Natural killer cell treated with Interleukin-12 subunit alpha and Interleukin-12 subunit beta and Interleukin-15 and Interleukin-18, amount 100 ng/mL, for 72 hours (primary cell): ENCODE data around the gene GBP5. TPM values are rescaled to one million over a fixed set of nuclear protein-coding genes. Genes with fewer than 3 reads are reported as not detected.
A peak's percentile ranks its signal among the peaks of the same experiment; 100 is the strongest.
"Not testable (repeated sequence)": the region's sequence is repeated elsewhere in the genome, so short reads cannot be mapped to it uniquely, and the experiment has no call there.

Experiments
- ATAC-seq, 2 donors: fragments of 150-1000 bp; cut with Tn5 transposase in 1 of 2; sonication (Bioruptor Pico), chemical (Tn5 transposase) in 1 of 2; 2 replicates each; pipeline ENCODE4 v1.10.0; 2021
- DNase-seq: peaks from one replicate; pipeline ENCODE4 v3.0.0; 2022; ENCODE audit warnings: low spot score
- H3K27ac Mint-ChIP-seq, 2 donors: 1 replicate in 1 of 2; 2 replicates in 1 of 2; pipeline ENCODE4 v1.8.0; 2022; ENCODE audit warnings: mixed read lengths in 2 of 2, mild to moderate bottlenecking in 1 of 2, moderate library complexity in 1 of 2
- H3K27me3 Mint-ChIP-seq, 2 donors: 1 replicate in 1 of 2; 2 replicates in 1 of 2; pipeline ENCODE4 v1.8.0; 2022; ENCODE audit warnings: mixed read lengths in 2 of 2
- H3K36me3 Mint-ChIP-seq: one replicate; pipeline ENCODE4 v1.8.0; 2022; ENCODE audit warnings: mixed read lengths
- H3K4me1 Mint-ChIP-seq, 2 donors: 1 replicate in 1 of 2; 2 replicates in 1 of 2; pipeline ENCODE4 v1.8.0; 2022; ENCODE audit warnings: low read depth in 2 of 2, mixed read lengths in 2 of 2, mild to moderate bottlenecking in 1 of 2
- H3K4me3 Mint-ChIP-seq: one replicate; pipeline ENCODE4 v1.8.0; 2022; ENCODE audit warnings: mixed read lengths
- H3K9me3 Mint-ChIP-seq: 2 replicates; pipeline ENCODE4 v1.8.0; 2022; ENCODE audit warnings: mixed read lengths
- total RNA-seq, 2 donors: library from RNA; stranded (reverse); gene quantifications; one replicate each; pipeline ENCODE4 v1.2.3, GENCODE V29; 2022

Gene GBP5
- total RNA-seq, 2 donors from 2014 or later = 305 to 573 TPM

DNA sequence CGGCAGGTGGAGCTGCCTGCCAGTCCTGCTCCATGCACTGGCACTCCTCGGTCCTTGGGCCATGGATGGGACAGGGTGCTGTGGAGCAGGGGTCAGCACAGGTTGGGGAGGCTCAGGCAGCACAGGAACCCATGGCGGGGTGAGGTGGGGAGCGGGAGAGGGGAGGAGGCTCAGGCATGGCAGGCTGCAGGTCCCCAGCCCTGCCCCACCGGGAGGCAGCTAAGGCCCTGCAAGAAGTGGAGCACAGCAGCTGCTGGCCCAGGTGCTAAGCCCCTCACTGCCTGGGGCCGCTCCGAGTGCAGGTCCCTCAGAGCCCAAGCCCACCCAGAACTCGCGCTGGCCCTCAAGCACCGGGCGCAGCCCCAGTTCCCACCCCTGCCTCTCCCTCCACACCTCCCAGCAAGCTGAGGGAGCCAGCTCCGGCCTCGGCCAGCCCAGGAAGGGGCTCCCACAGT, 691 bp upstream of the GBP5 start:
- H3K36me3 Mint-ChIP-seq = peaks cover 50% of the 10 kb centered on the region
- ATAC-seq (no peak), DNase-seq (no peak)
- H3K9me3 Mint-ChIP-seq = peaks cover 3% of the 10 kb centered on the region
- H3K4me3 Mint-ChIP-seq = peak overlapping the region; percentile 100
- peak overlapping the region; percentile 99 to 100 for H3K27ac Mint-ChIP-seq
- peaks cover 59 to 66% of the 10 kb centered on the region in 2 donors for H3K4me1 Mint-ChIP-seq
- H3K27me3 Mint-ChIP-seq = no peaks in the 10 kb centered on the region

DNA sequence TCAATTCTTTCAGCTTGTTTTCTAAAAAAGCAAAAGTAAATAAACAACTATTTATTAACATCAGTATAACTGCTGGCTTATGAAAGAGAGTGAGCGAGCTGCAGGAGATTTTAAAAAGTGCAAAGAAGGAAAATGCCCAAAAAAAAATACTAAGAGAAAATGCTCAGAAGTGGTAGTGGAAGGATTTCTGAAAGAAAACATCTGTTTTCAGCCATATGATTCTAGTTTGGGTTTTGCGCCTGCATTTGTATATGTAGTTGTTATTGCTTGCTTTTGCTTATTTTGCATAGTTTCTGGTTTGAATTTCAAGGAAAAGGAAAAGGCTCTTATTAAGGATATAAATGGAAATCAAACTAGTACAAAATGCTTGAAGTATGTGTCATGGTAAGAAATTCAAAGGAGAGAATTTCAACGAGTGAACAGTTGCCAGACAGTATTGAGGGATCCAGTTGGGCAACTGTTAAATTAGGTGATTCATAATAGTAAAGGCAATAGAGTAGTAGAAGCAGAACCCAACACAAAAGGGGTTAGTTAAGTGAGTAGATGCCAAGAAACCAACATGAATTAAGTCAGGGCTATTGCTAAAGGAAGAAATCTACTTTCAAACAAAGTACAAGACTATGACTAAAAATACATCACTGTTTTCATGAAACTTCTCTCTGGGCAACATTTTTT, 1.2 kb downstream of the GBP5 start:
- H3K4me3 Mint-ChIP-seq = peak overlapping the region; percentile 100
- DNase-seq = no peak
- H3K36me3 Mint-ChIP-seq = peaks cover 67% of the 10 kb centered on the region
- peak in 1 of 2 donors; percentile 50 for ATAC-seq
- peaks cover 3% of the 10 kb centered on the region for H3K9me3 Mint-ChIP-seq
- peak overlapping the region; percentile 99 to 100 for H3K27ac Mint-ChIP-seq
- no peaks in the 10 kb centered on the region for H3K27me3 Mint-ChIP-seq
- H3K4me1 Mint-ChIP-seq = peaks cover 54 to 66% of the 10 kb centered on the region in 2 donors

DNA sequence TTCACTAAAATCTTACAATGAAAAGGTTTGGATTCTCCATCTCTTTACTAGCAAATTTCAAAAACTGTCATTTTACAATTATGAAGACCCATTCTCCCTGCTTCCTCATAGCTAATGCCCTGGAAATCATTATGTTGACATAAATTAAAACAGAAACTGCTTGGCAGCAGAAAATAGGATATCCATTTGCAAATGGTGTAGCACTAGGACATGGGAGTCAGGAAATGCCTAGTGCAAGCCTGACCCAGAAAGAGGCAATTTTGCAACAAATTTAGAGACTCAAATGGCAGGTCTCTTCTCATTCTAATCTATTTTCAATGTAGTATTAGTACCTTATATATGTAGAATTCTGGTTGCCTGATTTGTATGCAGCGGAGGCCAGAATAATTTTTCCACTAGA, 2.2 kb downstream of the GBP5 start:
- DNase-seq (no peak), ATAC-seq (no peak)
- H3K4me1 Mint-ChIP-seq = peaks cover 47 to 65% of the 10 kb centered on the region in 2 donors
- H3K4me3 Mint-ChIP-seq = peak overlapping the region; percentile 100
- peak overlapping the region; percentile 99 to 100 for H3K27ac Mint-ChIP-seq
- peaks cover 76% of the 10 kb centered on the region for H3K36me3 Mint-ChIP-seq
- no peaks in the 10 kb centered on the region for H3K27me3 Mint-ChIP-seq
- H3K9me3 Mint-ChIP-seq = peaks cover 3% of the 10 kb centered on the region

DNA sequence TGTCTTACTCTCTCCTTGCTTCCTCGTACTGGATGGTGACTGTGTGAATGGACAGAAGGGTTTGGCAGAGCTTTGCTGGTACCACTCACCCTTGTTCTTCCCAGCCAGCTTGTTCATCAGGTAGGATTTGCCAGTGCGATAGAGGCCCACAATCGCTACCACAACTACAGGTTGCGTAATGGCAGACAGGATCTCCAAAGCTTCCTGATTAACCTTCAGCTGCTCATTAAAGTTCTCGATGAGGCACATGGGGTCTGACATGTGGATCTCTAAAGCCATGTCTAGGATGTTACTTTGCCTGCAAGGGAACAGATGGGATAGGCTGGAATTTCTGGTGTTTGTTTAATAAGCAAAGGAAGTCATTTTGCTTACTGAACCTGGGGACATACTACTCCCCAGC, 3.4 kb downstream of the GBP5 start:
- Mint-ChIP-seq H3K27ac (peak overlapping the region; percentile 99 to 100), H3K27me3 (no peaks in the 10 kb centered on the region), H3K4me1 (peaks cover 42 to 60% of the 10 kb centered on the region in 2 donors), H3K4me3 (peak overlapping the region; percentile 100), H3K9me3 (peaks cover 3% of the 10 kb centered on the region), H3K36me3 (peaks cover 83% of the 10 kb centered on the region)
- ATAC-seq = no peak
- DNase-seq = no peak

DNA sequence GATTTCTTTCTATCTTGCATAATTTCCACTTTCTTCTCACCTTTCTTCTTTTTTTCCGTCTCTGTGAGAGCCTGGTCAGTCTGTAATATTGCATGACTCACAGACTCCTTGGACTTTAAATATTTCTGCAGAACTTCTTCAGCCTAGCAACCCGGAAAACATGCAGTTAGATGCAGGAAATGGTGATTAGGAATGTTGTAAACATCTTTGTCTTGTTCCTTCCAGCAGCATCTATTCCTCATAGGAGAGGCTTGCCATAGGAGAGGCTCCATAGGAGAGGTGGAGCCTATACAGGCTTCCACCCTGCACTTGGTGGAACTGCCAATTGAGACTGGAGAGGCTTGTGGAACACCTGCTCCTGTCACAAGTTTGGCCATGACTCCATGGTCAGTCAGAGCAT, 10.0 kb downstream of the GBP5 start:
- Mint-ChIP-seq H3K27ac (peak overlapping the region; percentile 82 to 95), H3K4me1 (peaks cover 60 to 81% of the 10 kb centered on the region in 2 donors), H3K36me3 (peaks cover 72% of the 10 kb centered on the region), H3K27me3 (no peaks in the 10 kb centered on the region), H3K4me3 (peak overlapping the region; percentile 75), H3K9me3 (no peaks in the 10 kb centered on the region)
- DNase-seq = no peak
- ATAC-seq = no peak

DNA sequence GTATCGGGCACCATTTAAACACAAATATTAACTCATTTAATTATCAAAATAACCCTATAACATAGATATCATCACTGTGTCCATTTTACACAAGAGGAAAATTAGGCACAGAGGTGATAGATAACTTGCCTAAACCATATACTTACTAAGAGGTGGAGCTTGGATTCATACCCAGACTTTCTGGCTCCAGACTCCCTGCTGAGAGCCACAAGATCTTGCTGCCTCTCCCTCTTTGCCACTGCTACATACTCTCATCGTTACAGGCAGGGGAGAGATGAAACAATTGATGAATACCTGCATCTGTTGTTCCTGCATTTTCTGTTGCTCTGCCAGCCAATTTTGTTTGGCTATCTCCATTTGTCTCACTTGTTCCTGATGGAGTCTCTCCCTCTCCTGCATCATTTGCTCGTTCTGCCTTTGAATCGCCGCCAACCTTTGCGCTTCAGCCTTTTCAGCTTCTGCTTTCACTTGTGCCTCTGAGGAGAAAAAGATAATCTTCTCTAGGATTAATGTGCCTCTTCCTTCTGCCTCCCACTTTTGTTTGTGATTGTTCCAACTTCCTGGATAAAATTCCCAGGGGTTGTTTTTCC, 10.6 kb downstream of the GBP5 start:
- Mint-ChIP-seq H3K9me3 (peaks cover 2% of the 10 kb centered on the region), H3K4me1 (peaks cover 60 to 78% of the 10 kb centered on the region in 2 donors), H3K4me3 (peak overlapping the region; percentile 75), H3K27me3 (no peaks in the 10 kb centered on the region), H3K36me3 (peaks cover 71% of the 10 kb centered on the region), H3K27ac (peak overlapping the region; percentile 82 to 95)
- ATAC-seq = no peak
- DNase-seq = no peak

DNA sequence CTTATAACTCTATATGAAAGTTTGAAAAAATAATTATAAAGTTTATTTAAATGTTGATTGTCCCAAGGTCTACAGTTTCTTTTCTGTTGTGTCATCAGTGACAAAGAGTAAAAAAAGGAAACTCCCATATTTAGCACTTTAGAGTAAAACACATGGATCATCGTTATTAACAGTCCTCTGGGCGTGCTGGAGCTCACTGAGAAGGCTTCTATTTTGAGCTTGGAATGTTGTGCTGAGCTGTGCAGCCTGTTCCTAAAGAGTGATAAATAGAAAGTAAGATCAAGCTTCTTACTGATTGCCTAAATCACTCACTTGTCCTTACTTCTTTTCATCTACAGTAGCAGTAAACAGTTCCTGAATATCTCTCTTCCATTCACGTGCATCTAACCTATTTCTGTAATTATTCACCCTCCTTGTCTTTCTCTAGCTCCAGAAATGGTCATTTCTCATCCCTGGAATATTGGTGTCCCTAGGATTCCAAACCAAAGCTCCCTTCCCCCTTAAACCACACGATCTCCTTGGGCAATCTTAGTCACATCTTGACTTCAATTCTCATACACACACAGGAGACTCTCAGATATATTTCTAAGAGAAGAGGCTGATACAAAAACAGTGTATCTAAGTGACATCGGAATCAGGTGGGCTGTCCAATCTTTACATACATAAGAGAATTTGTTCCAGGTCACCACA, 11.9 kb downstream of the GBP5 start:
- peak overlapping the region; percentile 82 to 95 for H3K27ac Mint-ChIP-seq
- DNase-seq = no peak
- no peaks in the 10 kb centered on the region for H3K27me3 Mint-ChIP-seq
- peaks cover 67% of the 10 kb centered on the region for H3K36me3 Mint-ChIP-seq
- peaks cover 60 to 72% of the 10 kb centered on the region in 2 donors for H3K4me1 Mint-ChIP-seq
- peaks cover 3% of the 10 kb centered on the region for H3K9me3 Mint-ChIP-seq
- ATAC-seq = no peak
- peak overlapping the region; percentile 75 for H3K4me3 Mint-ChIP-seq

DNA sequence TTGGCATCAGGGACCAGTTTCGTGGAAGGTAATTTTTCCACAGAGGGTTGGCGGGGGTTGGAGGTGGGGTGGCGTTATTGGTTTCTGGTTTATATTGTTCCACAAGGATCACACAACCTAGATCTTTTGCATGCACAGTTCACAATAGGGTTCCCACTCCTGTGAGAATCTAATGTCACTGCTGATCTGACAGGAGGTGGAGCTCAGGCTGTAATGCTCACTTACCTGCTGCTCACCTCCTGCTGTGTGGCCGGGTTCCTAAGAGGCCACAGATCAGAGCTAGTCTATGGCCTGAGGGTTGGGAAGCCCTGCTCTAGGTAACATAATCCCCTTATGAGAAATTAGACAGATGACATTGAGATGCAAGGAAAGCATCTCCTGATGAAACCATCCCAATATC, 12.6 kb downstream of the GBP5 start:
- Mint-ChIP-seq H3K4me1 (peaks cover 61 to 72% of the 10 kb centered on the region in 2 donors), H3K36me3 (peaks cover 66% of the 10 kb centered on the region), H3K9me3 (peaks cover 3% of the 10 kb centered on the region), H3K4me3 (peak overlapping the region; percentile 75), H3K27me3 (no peaks in the 10 kb centered on the region), H3K27ac (peak overlapping the region; percentile 82 to 95)
- DNase-seq (no peak), ATAC-seq (peak in 1 of 2 donors; percentile 36)

DNA sequence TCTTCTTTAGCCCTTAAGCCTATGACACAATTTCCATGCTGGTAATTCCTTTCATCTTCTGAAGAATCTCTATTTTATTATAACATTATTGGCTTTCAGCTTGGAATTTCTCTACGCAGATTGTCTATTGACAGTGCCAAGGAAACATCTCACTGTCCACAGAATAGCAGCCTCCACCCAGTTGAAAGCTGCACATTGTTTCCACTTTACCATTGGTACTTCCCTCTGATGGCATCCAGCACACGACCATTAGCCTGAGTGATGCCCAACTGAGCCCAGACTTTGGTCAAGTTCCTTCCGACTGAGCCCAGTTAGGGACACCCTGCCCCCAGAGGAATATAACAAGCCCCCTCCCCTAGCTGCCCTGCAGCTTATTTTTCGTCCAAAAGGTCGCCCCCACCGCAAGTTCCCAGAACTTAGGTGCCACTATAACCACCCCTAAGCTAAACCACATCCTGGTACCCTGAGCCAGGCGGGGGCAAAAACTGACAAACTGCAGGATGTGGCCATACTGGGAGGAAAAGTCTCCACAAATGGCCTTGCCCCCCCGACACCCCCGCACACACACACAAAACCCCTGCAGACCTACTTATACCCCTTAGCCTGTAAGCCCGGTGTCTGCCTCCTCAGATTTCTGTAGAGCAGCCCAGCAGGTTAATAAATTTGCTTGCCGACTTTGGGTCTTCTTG, 13.2 kb downstream of the GBP5 start:
- DNase-seq (peak; percentile 76), ATAC-seq (peak; percentile 84 to 88)
- peak overlapping the region; percentile 75 for H3K4me3 Mint-ChIP-seq
- peaks cover 66% of the 10 kb centered on the region for H3K36me3 Mint-ChIP-seq
- no peaks in the 10 kb centered on the region for H3K27me3 Mint-ChIP-seq
- H3K27ac Mint-ChIP-seq = peak overlapping the region; percentile 82 to 95
- peaks cover 3% of the 10 kb centered on the region for H3K9me3 Mint-ChIP-seq
- peaks cover 60 to 72% of the 10 kb centered on the region in 2 donors for H3K4me1 Mint-ChIP-seq

DNA sequence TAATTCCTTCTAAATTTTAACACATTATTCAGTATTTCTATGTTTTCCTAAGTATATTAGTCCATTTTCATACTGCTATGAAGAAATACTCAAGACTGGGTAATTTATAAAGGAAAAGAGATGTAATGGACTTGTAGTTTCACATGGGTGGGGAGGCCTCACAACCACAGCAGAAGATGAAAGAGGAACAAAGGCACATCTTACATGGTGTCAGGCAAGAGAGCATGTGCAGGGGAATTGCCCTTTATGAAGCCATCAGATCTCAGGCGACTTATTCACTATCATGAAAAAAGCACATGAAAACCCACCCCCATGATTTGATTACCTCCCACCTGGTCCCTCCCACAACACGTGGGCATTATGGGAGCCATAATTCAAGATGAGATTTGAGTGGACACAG, 15.6 kb downstream of the GBP5 start:
- H3K4me1 Mint-ChIP-seq = peaks cover 58 to 65% of the 10 kb centered on the region in 2 donors
- H3K9me3 Mint-ChIP-seq = peaks cover 6% of the 10 kb centered on the region
- no peaks in the 10 kb centered on the region for H3K27me3 Mint-ChIP-seq
- no peak for DNase-seq
- no peak for ATAC-seq
- H3K4me3 Mint-ChIP-seq = peak overlapping the region; percentile 30
- H3K36me3 Mint-ChIP-seq = peaks cover 68% of the 10 kb centered on the region
- peak overlapping the region; percentile 82 for H3K27ac Mint-ChIP-seq

DNA sequence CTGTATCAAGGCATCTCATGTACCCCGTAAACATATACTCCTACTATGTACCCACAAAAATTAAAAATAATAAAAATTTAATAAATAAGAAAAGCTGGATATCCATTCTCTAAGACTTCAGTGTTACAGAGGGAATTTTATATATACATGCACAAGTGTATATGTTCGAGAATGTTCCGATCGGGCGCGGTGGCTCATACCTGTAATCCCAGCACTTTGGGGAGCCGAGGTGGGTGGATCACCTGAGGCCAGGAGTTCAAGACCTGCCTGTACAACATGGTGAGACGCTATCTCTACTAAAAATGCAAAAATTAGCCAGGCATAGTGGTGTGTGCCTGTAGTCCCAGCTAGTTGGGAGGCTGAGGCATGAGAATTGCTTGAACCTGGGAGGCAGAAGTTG, 17.1 kb downstream of the GBP5 start:
- peak overlapping the region in 1 of 2 donors; percentile 82 for H3K27ac Mint-ChIP-seq
- H3K27me3 Mint-ChIP-seq, DNase-seq, H3K9me3 Mint-ChIP-seq, ATAC-seq, H3K4me3 Mint-ChIP-seq: not testable (repeated sequence)
- H3K4me1 Mint-ChIP-seq = peaks cover 56 to 63% of the 10 kb centered on the region in 2 donors
- H3K36me3 Mint-ChIP-seq = peaks cover 67% of the 10 kb centered on the region

DNA sequence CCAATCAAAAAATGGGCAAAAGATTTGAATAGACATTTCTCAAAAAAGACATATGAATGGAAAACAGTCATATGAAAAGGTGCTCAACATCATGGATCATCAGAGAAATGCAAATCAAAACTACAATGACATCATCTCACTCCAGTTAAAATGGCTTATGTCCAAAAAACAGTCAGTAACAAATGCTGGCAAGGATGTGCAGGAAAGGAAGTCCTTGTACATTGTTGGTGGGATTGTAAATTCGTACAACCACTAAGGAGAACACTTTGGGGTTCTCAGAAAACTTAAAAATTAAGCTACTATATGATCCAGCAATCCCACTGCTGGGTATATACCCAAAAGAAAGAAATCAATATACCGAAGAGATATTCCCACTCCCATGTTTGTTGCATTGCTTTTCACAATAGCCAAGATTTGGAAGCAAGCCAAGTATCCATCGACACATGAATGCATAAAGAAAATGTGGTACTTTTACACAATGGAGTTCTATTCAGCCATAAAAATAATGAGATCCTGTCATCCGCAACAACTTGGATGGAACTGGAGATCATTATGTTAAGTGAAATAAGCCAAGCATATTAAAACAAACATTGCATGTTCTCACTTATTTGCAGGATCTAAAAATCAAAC, 17.9 kb downstream of the GBP5 start:
- Mint-ChIP-seq H3K4me3 (no peak overlapping the region), H3K9me3 (peaks cover 10% of the 10 kb centered on the region), H3K36me3 (peaks cover 71% of the 10 kb centered on the region), H3K27ac (peak overlapping the region; percentile 27 to 82), H3K27me3 (no peaks in the 10 kb centered on the region), H3K4me1 (peaks cover 59 to 65% of the 10 kb centered on the region in 2 donors)
- ATAC-seq = no peak
- DNase-seq = no peak

DNA sequence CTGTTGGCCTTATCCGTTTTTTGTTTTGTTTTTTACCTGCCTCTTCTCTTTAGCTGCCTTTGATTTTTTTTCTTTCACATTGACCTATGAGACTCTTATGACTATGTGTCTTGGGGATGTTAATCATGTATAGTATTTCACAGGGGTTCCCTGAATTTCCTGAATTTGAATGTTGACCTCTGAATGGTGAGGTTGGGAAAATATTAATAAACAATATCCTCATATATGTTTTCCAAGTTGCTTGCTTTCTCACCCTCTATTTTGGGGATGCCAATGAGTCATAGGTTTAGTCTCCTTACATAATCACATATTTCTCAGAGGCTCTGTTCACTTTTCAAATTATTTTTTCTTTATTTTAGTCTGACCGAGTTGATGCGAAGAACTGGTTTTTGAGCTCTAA, 29.6 kb downstream of the GBP5 start:
- peaks cover 17 to 31% of the 10 kb centered on the region in 2 donors for H3K4me1 Mint-ChIP-seq
- DNase-seq (no peak), ATAC-seq (no peak)
- H3K27ac Mint-ChIP-seq = no peak overlapping the region
- peaks cover 64% of the 10 kb centered on the region for H3K36me3 Mint-ChIP-seq
- H3K27me3 Mint-ChIP-seq = no peaks in the 10 kb centered on the region
- peaks cover 15% of the 10 kb centered on the region for H3K9me3 Mint-ChIP-seq
- H3K4me3 Mint-ChIP-seq = no peak overlapping the region
